ENCODE results near the gene RMRP. TPM values are rescaled to one million over a fixed set of nuclear protein-coding genes. Genes with fewer than 3 reads are reported as not detected.

RMRP gene
- total and polyA plus RNA-seq, 10 of the 15 experiments (the other 5 are each of a cell fraction or from before 2014, with no cell fraction given) = 12.0 to 42,450 (median 6,418) TPM; not detected in 4

DNA sequence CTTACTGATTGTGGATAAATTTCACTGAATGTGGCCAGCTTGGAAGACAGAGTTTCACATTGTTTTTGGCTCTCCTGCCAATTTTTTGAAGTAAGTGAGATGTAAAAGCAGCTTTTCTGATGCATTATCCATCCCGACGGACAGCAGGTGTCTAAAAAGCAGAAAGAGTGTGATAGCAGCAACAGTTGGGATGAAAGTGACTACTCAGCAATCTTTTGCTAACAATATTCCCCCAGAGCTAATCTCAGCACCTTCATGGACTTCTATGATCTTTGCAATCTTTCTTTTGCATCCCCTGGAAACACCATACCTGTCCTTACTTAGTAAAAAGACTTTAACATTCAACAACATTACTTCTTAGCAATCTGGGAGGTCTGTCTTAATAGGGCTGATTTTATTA is 45.0 kb downstream of the RMRP start:
- no peak for ATAC-seq
- WGBS (ENCODE audit: insufficient coverage, insufficient replicate concordance, low lambda C conversion rate, missing lambda C conversion rate) = 88% methylated on average over 2 of the region's 2 CpGs
- H3K79me2 ChIP-seq (ENCODE audit: control insufficient read depth, insufficient read depth, low read length) = no peaks in the 10 kb centered on the region
- intact Hi-C loops (cut with micrococcal nuclease; ENCODE audit: unreplicated experiment) (no loop called here), in situ Hi-C loops (cut with MboI) (no loop called here)
- no peaks in the 10 kb centered on the region; a peak in 1 of 4 replicates for H3K36me3 ChIP-seq (ENCODE audit: control insufficient read depth in 2 of 2, insufficient read depth in 2 of 2, low read length in 1 of 2)
- FAIRE-seq = no peak
- ChIA-PET POLR2A (interaction anchor here (0.6 to 1.3 kb wide), 3 partner anchors 17 to 119 kb away, joined by 3 to 5 read pairs (median 4); partner anchors contain the start of gene TLN1), CTCF (interaction anchor here (0.7 to 6.3 kb wide), 13 partner anchors 9 to 213 kb away, joined by 3 to 55 read pairs (median 10); partner anchors contain the start of genes CREB3, GBA2, RGP1 and SIT1), SMC1A (ENCODE audit: uncharacterized antibody, unreplicated experiment) (interaction anchor here (1.0 to 3.3 kb wide), 3 partner anchors 33 to 117 kb away, joined by 3 to 16 read pairs (median 11); partner anchors contain the start of genes CCDC107 and RMRP), RAD21 (ENCODE audit: unreplicated experiment) (interaction anchor here (1.6 kb wide), 1 partner anchor 34 kb away, joined by 7 read pairs; no protein-coding TSS in a partner anchor)
- H3K9ac ChIP-seq (ENCODE audit: control insufficient read depth, insufficient read depth, low read length) = no peak overlapping the region
- no peak for DNase-seq (ENCODE audit: low read depth, low spot score)
- no peak overlapping the region for H3K4me3 ChIP-seq
- no peaks in the 10 kb centered on the region; a peak in 1 of 4 replicates for H3K27me3 ChIP-seq (replicated peaks in 1 of 2; ENCODE audit: control insufficient read depth in 2 of 2, insufficient read depth in 2 of 2, low read length in 1 of 2)
- no peak overlapping the region for H3K4me2 ChIP-seq (ENCODE audit: control insufficient read depth, insufficient read depth)
- no peaks in the 10 kb centered on the region for H3K9me3 ChIP-seq (replicated peaks; ENCODE audit: control insufficient read depth, insufficient read depth, low read length)
- H2AFZ ChIP-seq (ENCODE audit: control insufficient read depth, low read depth, low read length) = no peak overlapping the region
- H3K27ac ChIP-seq (ENCODE audit: control insufficient read depth, insufficient read depth) = no peak overlapping the region
- TF ChIP-seq, protein P1, sequence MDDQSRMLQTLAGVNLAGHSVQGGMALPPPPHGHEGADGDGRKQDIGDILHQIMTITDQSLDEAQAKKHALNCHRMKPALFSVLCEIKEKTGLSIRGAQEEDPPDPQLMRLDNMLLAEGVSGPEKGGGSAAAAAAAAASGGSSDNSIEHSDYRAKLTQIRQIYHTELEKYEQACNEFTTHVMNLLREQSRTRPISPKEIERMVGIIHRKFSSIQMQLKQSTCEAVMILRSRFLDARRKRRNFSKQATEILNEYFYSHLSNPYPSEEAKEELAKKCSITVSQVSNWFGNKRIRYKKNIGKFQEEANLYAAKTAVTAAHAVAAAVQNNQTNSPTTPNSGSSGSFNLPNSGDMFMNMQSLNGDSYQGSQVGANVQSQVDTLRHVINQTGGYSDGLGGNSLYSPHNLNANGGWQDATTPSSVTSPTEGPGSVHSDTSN (IDR thresholded peaks at IDR 0.05; ENCODE audit: insufficient replicate concordance, low read depth, low read length) = no peak
- TF ChIP-seq, protein P2, sequence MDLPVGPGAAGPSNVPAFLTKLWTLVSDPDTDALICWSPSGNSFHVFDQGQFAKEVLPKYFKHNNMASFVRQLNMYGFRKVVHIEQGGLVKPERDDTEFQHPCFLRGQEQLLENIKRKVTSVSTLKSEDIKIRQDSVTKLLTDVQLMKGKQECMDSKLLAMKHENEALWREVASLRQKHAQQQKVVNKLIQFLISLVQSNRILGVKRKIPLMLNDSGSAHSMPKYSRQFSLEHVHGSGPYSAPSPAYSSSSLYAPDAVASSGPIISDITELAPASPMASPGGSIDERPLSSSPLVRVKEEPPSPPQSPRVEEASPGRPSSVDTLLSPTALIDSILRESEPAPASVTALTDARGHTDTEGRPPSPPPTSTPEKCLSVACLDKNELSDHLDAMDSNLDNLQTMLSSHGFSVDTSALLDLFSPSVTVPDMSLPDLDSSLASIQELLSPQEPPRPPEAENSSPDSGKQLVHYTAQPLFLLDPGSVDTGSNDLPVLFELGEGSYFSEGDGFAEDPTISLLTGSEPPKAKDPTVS (IDR thresholded peaks at IDR 0.05; ENCODE audit: low read depth, low read length) = no peak
- TF ChIP-seq, protein P3, sequence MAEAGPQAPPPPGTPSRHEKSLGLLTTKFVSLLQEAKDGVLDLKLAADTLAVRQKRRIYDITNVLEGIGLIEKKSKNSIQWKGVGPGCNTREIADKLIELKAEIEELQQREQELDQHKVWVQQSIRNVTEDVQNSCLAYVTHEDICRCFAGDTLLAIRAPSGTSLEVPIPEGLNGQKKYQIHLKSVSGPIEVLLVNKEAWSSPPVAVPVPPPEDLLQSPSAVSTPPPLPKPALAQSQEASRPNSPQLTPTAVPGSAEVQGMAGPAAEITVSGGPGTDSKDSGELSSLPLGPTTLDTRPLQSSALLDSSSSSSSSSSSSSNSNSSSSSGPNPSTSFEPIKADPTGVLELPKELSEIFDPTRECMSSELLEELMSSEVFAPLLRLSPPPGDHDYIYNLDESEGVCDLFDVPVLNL (IDR thresholded peaks at IDR 0.05; ENCODE audit: low read depth, low read length) = no peak
- TF ChIP-seq, protein P4, sequence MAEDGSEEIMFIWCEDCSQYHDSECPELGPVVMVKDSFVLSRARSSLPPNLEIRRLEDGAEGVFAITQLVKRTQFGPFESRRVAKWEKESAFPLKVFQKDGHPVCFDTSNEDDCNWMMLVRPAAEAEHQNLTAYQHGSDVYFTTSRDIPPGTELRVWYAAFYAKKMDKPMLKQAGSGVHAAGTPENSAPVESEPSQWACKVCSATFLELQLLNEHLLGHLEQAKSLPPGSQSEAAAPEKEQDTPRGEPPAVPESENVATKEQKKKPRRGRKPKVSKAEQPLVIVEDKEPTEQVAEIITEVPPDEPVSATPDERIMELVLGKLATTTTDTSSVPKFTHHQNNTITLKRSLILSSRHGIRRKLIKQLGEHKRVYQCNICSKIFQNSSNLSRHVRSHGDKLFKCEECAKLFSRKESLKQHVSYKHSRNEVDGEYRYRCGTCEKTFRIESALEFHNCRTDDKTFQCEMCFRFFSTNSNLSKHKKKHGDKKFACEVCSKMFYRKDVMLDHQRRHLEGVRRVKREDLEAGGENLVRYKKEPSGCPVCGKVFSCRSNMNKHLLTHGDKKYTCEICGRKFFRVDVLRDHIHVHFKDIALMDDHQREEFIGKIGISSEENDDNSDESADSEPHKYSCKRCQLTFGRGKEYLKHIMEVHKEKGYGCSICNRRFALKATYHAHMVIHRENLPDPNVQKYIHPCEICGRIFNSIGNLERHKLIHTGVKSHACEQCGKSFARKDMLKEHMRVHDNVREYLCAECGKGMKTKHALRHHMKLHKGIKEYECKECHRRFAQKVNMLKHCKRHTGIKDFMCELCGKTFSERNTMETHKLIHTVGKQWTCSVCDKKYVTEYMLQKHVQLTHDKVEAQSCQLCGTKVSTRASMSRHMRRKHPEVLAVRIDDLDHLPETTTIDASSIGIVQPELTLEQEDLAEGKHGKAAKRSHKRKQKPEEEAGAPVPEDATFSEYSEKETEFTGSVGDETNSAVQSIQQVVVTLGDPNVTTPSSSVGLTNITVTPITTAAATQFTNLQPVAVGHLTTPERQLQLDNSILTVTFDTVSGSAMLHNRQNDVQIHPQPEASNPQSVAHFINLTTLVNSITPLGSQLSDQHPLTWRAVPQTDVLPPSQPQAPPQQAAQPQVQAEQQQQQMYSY (CRISPR knock-in tag; IDR thresholded peaks at IDR 0.05) = no peak
- TF ChIP-seq ATF7 (IDR thresholded peaks at IDR 0.05; ENCODE audit: low read depth) = no peak
- no peak for TF ChIP-seq EZH2 (IDR thresholded peaks at IDR 0.05; ENCODE audit: borderline replicate concordance, control insufficient read depth, low read depth, low read length)
- no peak for TF ChIP-seq CBX3 (IDR thresholded peaks at IDR 0.05; ENCODE audit: borderline replicate concordance, low read depth)
- TF ChIP-seq MYC (IDR thresholded peaks at IDR 0.05; ENCODE audit: insufficient read depth, insufficient read length, insufficient replicate concordance, low read length, severe bottlenecking) = no peak
- TF ChIP-seq KLF5 (IDR thresholded peaks at IDR 0.05; ENCODE audit: partially characterized antibody) = no peak
- TF ChIP-seq FOS (IDR thresholded peaks at IDR 0.05; ENCODE audit: borderline replicate concordance, extremely low read depth, insufficient read length) = no peak
- H3K4me1 ChIP-seq (ENCODE audit: control insufficient read depth, insufficient read depth, low read length) = peaks cover 13% of the 10 kb centered on the region
- BruUV-seq (replicated peaks) = no TSS peak
- H4K20me1 ChIP-seq (ENCODE audit: control insufficient read depth, insufficient read depth) = no peaks in the 10 kb centered on the region
